Endothelial cell of umbilical vein (primary cell): ENCODE results near the gene CFAP46. TPM values are rescaled to one million over a fixed set of nuclear protein-coding genes. Genes with fewer than 3 reads are reported as not detected.

Source experiments
- BruUV-seq: library from RNA; stranded (reverse); fragments of 400-500 nt; replicated peaks from 2 replicates; lab custom pipeline; 2021; lab: Mats Ljungman, UMichigan
- CTCF ChIA-PET: fragments of 300-600, 350-600 bp; sonication (Branson Sonifier 250); formaldehyde crosslinking; loops from one replicate; lab custom pipeline; 2021; ENCODE audit warnings: antibody characterized with exemption, inconsistent platforms; lab: Charles Lee
- POLR2A ChIA-PET: fragments of 300-600, 350-600 bp; sonication (Branson Sonifier 250); formaldehyde crosslinking; loops from one replicate; lab custom pipeline; 2021; ENCODE audit warnings: antibody characterized with exemption, inconsistent platforms; lab: Charles Lee
- DNase-seq: peaks from one replicate; pipeline ENCODE4 v3.0.0-alpha.2; 2011; ENCODE audit warnings: low read depth, low spot score
- FAIRE-seq: peaks from 2 replicates; lab custom pipeline; 2011; peaks lifted over from hg19 to GRCh38; lab: Jason Lieb, UNC
- H2AFZ ChIP-seq: 2 replicates; pipeline ENCODE4 v1.6.0; 2012; ENCODE audit warnings: low read depth, low read length, control low read depth, inconsistent platforms
- H3K27ac ChIP-seq: 2 replicates; pipeline ENCODE4 v1.5.1; 2011; ENCODE audit warnings: low read depth, mild to moderate bottlenecking, control low read depth, low read length, moderate library complexity; ENCODE audit not compliant: insufficient read depth
- H3K27me3 ChIP-seq, 2 experiments: 2 replicates each; pipeline versions ENCODE4 v1.6.0 to v1.6.1; 2011; ENCODE audit warnings: low read length in 2 of 2, mixed read lengths in 1 of 2; ENCODE audit not compliant: control insufficient read depth in 2 of 2, insufficient read depth in 2 of 2
- H3K36me3 ChIP-seq, 2 experiments: 2 replicates in 1 of 2; 3 replicates in 1 of 2; pipeline ENCODE4 v1.5.1; 2011; ENCODE audit warnings: low read length in 2 of 2, mild to moderate bottlenecking in 1 of 2, moderate library complexity in 1 of 2; ENCODE audit not compliant: control insufficient read depth in 2 of 2, insufficient read depth in 2 of 2; ENCODE audit errors: extremely low read depth in 1 of 2
- H3K4me1 ChIP-seq: 3 replicates; pipeline ENCODE4 v1.5.1; 2011; ENCODE audit warnings: mild to moderate bottlenecking, low read length; ENCODE audit not compliant: control insufficient read depth, insufficient read depth; ENCODE audit errors: extremely low read depth
- H3K4me2 ChIP-seq: 2 replicates; pipeline ENCODE4 v1.6.1; 2011; ENCODE audit warnings: low read length, control low read depth, mixed read lengths; ENCODE audit not compliant: insufficient read depth
- H3K4me3 ChIP-seq, 3 experiments: fragments of 200-600 bp in 1 of 3; sonication (generic), shearing (Covaris generic) in 1 of 3; replicated peaks in 1 of 3; 2 replicates each; pipeline ENCODE4 v1.5.1; 2011 to 2016; ENCODE audit warnings: control low read depth in 3 of 3, low read length in 3 of 3, mild to moderate bottlenecking in 2 of 3, inconsistent platforms in 1 of 3, low read depth in 1 of 3, moderate library complexity in 1 of 3; ENCODE audit not compliant: insufficient read depth in 1 of 3
- H3K79me2 ChIP-seq: 2 replicates; pipeline ENCODE4 v1.6.0; 2012; ENCODE audit warnings: low read length, inconsistent platforms; ENCODE audit not compliant: control insufficient read depth, insufficient read depth
- H3K9ac ChIP-seq: replicated peaks from 2 replicates; pipeline ENCODE3; 2011; ENCODE audit warnings: low read length, control low read depth; ENCODE audit not compliant: insufficient read depth; ENCODE audit errors: extremely low read depth
- H3K9me1 ChIP-seq: replicated peaks from 3 replicates; pipeline ENCODE4 v1.6.0; 2011; ENCODE audit warnings: mild to moderate bottlenecking, low read length; ENCODE audit not compliant: control insufficient read depth, insufficient read depth; ENCODE audit errors: extremely low read depth
- H3K9me3 ChIP-seq: replicated peaks from 2 replicates; pipeline ENCODE4 v1.5.1; 2012; ENCODE audit warnings: low read length, inconsistent platforms; ENCODE audit not compliant: control insufficient read depth, insufficient read depth
- H4K20me1 ChIP-seq: replicated peaks from 2 replicates; pipeline ENCODE3; 2011; ENCODE audit warnings: mild to moderate bottlenecking, low read length; ENCODE audit not compliant: control insufficient read depth, insufficient read depth; ENCODE audit errors: extremely low read depth
- EZH2 ChIP-seq: IDR thresholded peaks from 2 replicates; pipeline ENCODE4 v1.6.1; 2012; ENCODE audit warnings: borderline replicate concordance, low read depth, mild to moderate bottlenecking, moderate library complexity, low read length, inconsistent platforms; ENCODE audit not compliant: severe bottlenecking
- GATA2 ChIP-seq: IDR thresholded peaks from 2 replicates; pipeline ENCODE4 v1.7.0; 2011; ENCODE audit warnings: low read depth, mild to moderate bottlenecking, moderate library complexity, mixed read lengths, low read length; ENCODE audit not compliant: insufficient read length, insufficient read depth
- JUN ChIP-seq: IDR thresholded peaks from 2 replicates; pipeline ENCODE4 v1.6.1; 2011; ENCODE audit warnings: borderline replicate concordance, low read depth; ENCODE audit not compliant: insufficient read length, insufficient read depth
- MYC ChIP-seq: IDR thresholded peaks from one replicate; pipeline ENCODE4 v1.6.1; 2011; ENCODE audit warnings: mild to moderate bottlenecking, low read depth, low read length
- POLR2A ChIP-seq: IDR thresholded peaks from 2 replicates; pipeline ENCODE4 v1.6.1; 2012; ENCODE audit warnings: low read depth, mild to moderate bottlenecking, control low read depth, low read length
- POLR2AphosphoS5 ChIP-seq: IDR thresholded peaks from 2 replicates; pipeline ENCODE4 v1.6.1; 2012; ENCODE audit warnings: low read depth, mild to moderate bottlenecking, control low read depth, low read length, moderate library complexity; ENCODE audit not compliant: insufficient read depth
- dilution Hi-C: fragments of 300-500 bp; cut with MboI; formaldehyde crosslinking; loops from one replicate; pipeline ENCODE4 v1.15.0; 2019; ENCODE audit warnings: low sequenced_read_pairs; ENCODE audit not compliant: extremely low pct_ligation_motif_present
- intact Hi-C: fragments of 100-400 bp; cut with micrococcal nuclease; formaldehyde crosslinking; loops from one replicate; pipeline ENCODE4 v1.10.0; 2022
- polyA plus RNA-seq, 4 experiments: library from polyadenylated mRNA; depleted of rRNA in 3 of 4; stranded (reverse) in 3 of 4; unstranded in 1 of 4; fragments of >200 nt; gene quantifications; 2 replicates each; pipeline versions ENCODE4 v1.2.1 to v1.2.3, GENCODE V29; 2011 to 2012; ENCODE audit warnings: missing spikeins in 1 of 4
- total RNA-seq: library from RNA; stranded (reverse); gene quantifications from 2 replicates; pipeline ENCODE4 v1.2.3, GENCODE V29; 2021
- TF ChIP-seq, protein P1 (sequence below), 2 donors: IDR thresholded peaks; 1 replicate in 1 of 2; 2 replicates in 1 of 2; pipeline ENCODE4 v1.5.1; 2011; ENCODE audit warnings: low read length in 2 of 2, mild to moderate bottlenecking in 2 of 2, moderate library complexity in 2 of 2, control low read depth in 1 of 2, inconsistent platforms in 1 of 2, low read depth in 1 of 2; ENCODE audit not compliant: insufficient read depth in 1 of 2; ENCODE audit errors: extremely low read depth in 1 of 2

The CFAP46 gene
- total and polyA plus RNA-seq, 2 donors (not counting 3 experiments of a cell fraction or from before 2014, with no cell fraction given): 0.75 to 0.98 TPM

DNA sequence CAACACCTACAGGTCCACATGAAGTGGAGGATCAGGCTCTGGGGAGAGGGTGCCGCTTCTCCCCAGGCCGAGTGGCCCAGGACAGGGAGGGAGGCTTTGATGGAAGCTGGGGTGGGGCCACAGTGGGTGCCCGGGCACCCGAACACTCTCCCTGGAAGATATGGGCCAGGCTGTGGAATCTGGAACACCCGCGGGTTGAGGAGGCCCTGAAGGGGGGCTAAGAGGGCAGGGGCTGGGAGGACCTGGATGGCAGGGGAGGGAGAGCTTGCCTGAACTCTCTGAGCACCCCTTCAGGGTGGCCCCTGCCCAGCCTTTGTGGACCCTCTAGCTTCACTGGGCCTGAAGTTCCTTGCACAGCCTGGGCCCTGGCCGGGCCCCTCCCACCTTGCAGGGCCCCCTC, 151.9 kb downstream of the CFAP46 start:
- no peak overlapping the region for H3K9ac ChIP-seq
- H3K27ac ChIP-seq: no peak overlapping the region
- H3K4me1 ChIP-seq: no peaks in the 10 kb centered on the region
- H3K4me2 ChIP-seq: no peak overlapping the region
- no peaks in the 10 kb centered on the region for H3K9me3 ChIP-seq
- CTCF ChIA-PET: interaction anchor here (1.7 kb wide), 1 partner anchor 136 kb away, joined by 6 read pairs; no protein-coding TSS in a partner anchor
- no peaks in the 10 kb centered on the region for H4K20me1 ChIP-seq
- no TSS peak for BruUV-seq
- H3K27me3 ChIP-seq: peaks cover 24 to 33% of the 10 kb centered on the region in 2 experiments
- no peaks in the 10 kb centered on the region for H3K36me3 ChIP-seq
- FAIRE-seq (no peak), DNase-seq (no peak)
- POLR2A ChIA-PET: no interaction called here
- no peaks in the 10 kb centered on the region for H3K79me2 ChIP-seq
- intact Hi-C loops: no loop called here
- H2AFZ ChIP-seq: no peak overlapping the region
- no peaks in the 10 kb centered on the region for H3K9me1 ChIP-seq
- dilution Hi-C loops: no loop called here
- TF ChIP-seq POLR2A: no peak
- TF ChIP-seq, protein P1, sequence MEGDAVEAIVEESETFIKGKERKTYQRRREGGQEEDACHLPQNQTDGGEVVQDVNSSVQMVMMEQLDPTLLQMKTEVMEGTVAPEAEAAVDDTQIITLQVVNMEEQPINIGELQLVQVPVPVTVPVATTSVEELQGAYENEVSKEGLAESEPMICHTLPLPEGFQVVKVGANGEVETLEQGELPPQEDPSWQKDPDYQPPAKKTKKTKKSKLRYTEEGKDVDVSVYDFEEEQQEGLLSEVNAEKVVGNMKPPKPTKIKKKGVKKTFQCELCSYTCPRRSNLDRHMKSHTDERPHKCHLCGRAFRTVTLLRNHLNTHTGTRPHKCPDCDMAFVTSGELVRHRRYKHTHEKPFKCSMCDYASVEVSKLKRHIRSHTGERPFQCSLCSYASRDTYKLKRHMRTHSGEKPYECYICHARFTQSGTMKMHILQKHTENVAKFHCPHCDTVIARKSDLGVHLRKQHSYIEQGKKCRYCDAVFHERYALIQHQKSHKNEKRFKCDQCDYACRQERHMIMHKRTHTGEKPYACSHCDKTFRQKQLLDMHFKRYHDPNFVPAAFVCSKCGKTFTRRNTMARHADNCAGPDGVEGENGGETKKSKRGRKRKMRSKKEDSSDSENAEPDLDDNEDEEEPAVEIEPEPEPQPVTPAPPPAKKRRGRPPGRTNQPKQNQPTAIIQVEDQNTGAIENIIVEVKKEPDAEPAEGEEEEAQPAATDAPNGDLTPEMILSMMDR (IDR thresholded peaks at IDR 0.05; ENCODE audit: extremely low read depth in 1 of 2, insufficient read depth in 1 of 2, low read depth in 1 of 2, low read length in 2 of 2): no peak
- no peak overlapping the region for H3K4me3 ChIP-seq

DNA sequence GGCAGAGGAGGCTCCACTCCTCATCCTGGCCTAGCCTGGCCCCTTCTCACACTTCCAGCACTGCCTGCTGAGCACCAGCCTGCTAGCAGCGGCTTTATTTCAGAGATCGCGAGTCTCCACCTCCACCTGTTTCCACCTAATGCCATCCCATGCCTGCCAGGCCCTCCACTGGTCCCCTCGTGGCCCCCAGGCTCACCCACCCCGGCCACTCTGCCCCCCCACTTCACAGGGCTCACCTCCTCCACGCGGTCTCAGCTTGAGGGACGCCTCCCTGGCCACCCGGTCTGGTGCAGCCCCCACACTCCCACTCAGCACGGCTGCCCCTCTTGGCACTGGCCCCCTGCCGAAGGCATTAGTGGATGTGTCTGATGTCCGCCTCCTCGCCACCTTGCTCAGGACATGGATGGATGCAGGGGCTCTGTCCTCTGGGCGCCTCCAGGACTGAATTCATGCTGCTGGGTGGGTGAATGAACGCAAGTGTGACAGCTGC, 152.7 kb downstream of the CFAP46 start:
- FAIRE-seq (no peak), DNase-seq (no peak)
- CTCF ChIA-PET: interaction anchor here (1.7 kb wide), 1 partner anchor 135 kb away, joined by 6 read pairs; no protein-coding TSS in a partner anchor
- H3K4me3 ChIP-seq: no peak overlapping the region
- no peak overlapping the region for H3K27ac ChIP-seq
- intact Hi-C loops: loop anchor here (5.0 kb wide), 1 partner anchor 122 kb away; no protein-coding TSS in a partner anchor
- H3K9me3 ChIP-seq: no peaks in the 10 kb centered on the region
- no peaks in the 10 kb centered on the region for H4K20me1 ChIP-seq
- no peak overlapping the region for H3K9ac ChIP-seq
- no peaks in the 10 kb centered on the region for H3K9me1 ChIP-seq
- no TSS peak for BruUV-seq
- no peaks in the 10 kb centered on the region for H3K79me2 ChIP-seq
- dilution Hi-C loops: no loop called here
- H2AFZ ChIP-seq: no peak overlapping the region
- no peak overlapping the region for H3K4me2 ChIP-seq
- POLR2A ChIA-PET: no interaction called here
- peaks cover 24 to 39% of the 10 kb centered on the region in 2 experiments for H3K27me3 ChIP-seq
- no peaks in the 10 kb centered on the region for H3K36me3 ChIP-seq
- no peak for TF ChIP-seq POLR2A
- no peak for TF ChIP-seq GATA2
- TF ChIP-seq, protein P1 (IDR thresholded peaks at IDR 0.05; ENCODE audit: extremely low read depth in 1 of 2, insufficient read depth in 1 of 2, low read depth in 1 of 2, low read length in 2 of 2): no peak
- TF ChIP-seq EZH2: no peak
- no peak for TF ChIP-seq JUN
- no peak for TF ChIP-seq MYC
- TF ChIP-seq POLR2AphosphoS5: no peak
- no peaks in the 10 kb centered on the region for H3K4me1 ChIP-seq
